Measurements from ENCODE around the gene REG1B.

DNA sequence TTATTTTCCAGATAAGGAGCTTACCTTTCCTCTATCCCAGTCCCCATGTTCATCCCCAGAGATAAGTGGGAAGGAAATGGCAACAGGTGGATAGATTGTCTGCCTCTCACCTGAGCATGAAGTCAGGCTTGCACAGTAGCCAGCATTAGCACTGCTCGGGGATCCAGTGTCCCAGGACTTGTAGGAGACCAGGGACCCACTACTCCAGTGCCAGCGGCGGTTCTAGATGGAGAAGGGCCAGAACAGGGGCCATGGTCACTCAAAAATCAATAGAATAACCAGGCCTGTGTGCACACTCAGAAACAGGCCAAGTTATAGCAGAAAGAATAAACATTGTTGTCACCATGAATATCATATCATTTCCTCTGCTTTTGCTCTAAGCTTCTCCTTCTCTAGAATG is 2.4 kb downstream of the REG1B start:
- TF ChIP-seq ZNF274 (IDR thresholded peaks at IDR 0.05; ENCODE audit: low read depth, low read length) (no peak), SUZ12 (IDR thresholded peaks at IDR 0.05; ENCODE audit: extremely low read depth, insufficient read depth, insufficient read length) (no peak)

Measured in NT2/D1 (cell line).